ENCODE data around the gene DNAJC7.

Gene DNAJC7

GRCh38 chr17:41974658-41975057 lies 42.6 kb downstream of the DNAJC7 start:
- no peak for DNase-seq

- DNase-seq: no peak
Observed at GRCh38 chr17:41974031-41974430, 43.2 kb downstream of the DNAJC7 start.

- DNase-seq: no peak
Observed at GRCh38 chr17:41973408-41973811, 43.8 kb downstream of the DNAJC7 start.

- no peak for DNase-seq
Observed at GRCh38 chr17:41972571-41973407, 44.5 kb downstream of the DNAJC7 start.

- DNase-seq: no peak
Observed at GRCh38 chr17:41971721-41972523, 45.3 kb downstream of the DNAJC7 start.

- DNase-seq: no peak
Observed at GRCh38 chr17:41970901-41971331, 46.3 kb downstream of the DNAJC7 start.

GRCh38 chr17:41968676-41969075 lies 48.6 kb downstream of the DNAJC7 start:
- DNase-seq: no peak

GRCh38 chr17:41967921-41968578 lies 49.2 kb downstream of the DNAJC7 start:
- DNase-seq: no peak

- DNase-seq: no peak
Observed at GRCh38 chr17:41967141-41967920, 49.9 kb downstream of the DNAJC7 start.

GRCh38 chr17:41966463-41967140 lies 50.6 kb downstream of the DNAJC7 start, which contains the start of gene CNP:
Gene CNP (plus strand): TSS chr17:41966795. CDS start chr17:41966885, 90 bp downstream.
- peak; percentile 40 for DNase-seq

- peak; percentile 11 for DNase-seq
Observed at GRCh38 chr17:41965694-41966462, 51.4 kb downstream of the DNAJC7 start.

GRCh38 chr17:41962768-41963434 lies 54.3 kb downstream of the DNAJC7 start:
- peak; percentile 23 for DNase-seq

GRCh38 chr17:41962111-41962510 lies 55.1 kb downstream of the DNAJC7 start:
- DNase-seq: no peak

- DNase-seq: peak; percentile 53
Observed at GRCh38 chr17:41959336-41960095, 57.7 kb downstream of the DNAJC7 start.

GRCh38 chr17:41959030-41959335 lies 58.3 kb downstream of the DNAJC7 start:
- DNase-seq: no peak

- no peak for DNase-seq
Observed at GRCh38 chr17:41957869-41958439, 59.3 kb downstream of the DNAJC7 start.

- no peak for DNase-seq
Observed at GRCh38 chr17:41957031-41957868, 60.0 kb downstream of the DNAJC7 start.

- no peak for DNase-seq
Observed at GRCh38 chr17:41956522-41956921, 60.7 kb downstream of the DNAJC7 start.
